WTC11 (cell line): ENCODE data around the gene PTPRCAP.

ENCODE experiments used
- CREB1 ChIP-seq: sonication (generic); formaldehyde crosslinking; IDR thresholded peaks from 2 replicates; pipeline ENCODE4 v1.8.0; 2023; ENCODE audit warnings: mild to moderate bottlenecking, missing genetic modification reagents
- CTCF ChIP-seq: fragments of 200-600 bp; IDR thresholded peaks from 2 replicates; pipeline ENCODE4 v1.8.0; 2022; ENCODE audit warnings: antibody characterized with exemption
- E2F1 ChIP-seq: sonication (generic); formaldehyde crosslinking; IDR thresholded peaks from 2 replicates; pipeline ENCODE4 v1.8.0; 2022; ENCODE audit warnings: mild to moderate bottlenecking, missing genetic modification reagents
- FOXP1 ChIP-seq: sonication (generic); formaldehyde crosslinking; IDR thresholded peaks from 2 replicates; pipeline ENCODE4 v1.8.0; 2022; ENCODE audit warnings: missing genetic modification reagents, mild to moderate bottlenecking, moderate library complexity, borderline replicate concordance
- JUN ChIP-seq: sonication (generic); formaldehyde crosslinking; IDR thresholded peaks from 2 replicates; pipeline ENCODE4 v1.8.0; 2023; ENCODE audit warnings: mild to moderate bottlenecking, missing genetic modification reagents
- NFYB ChIP-seq: sonication (generic); formaldehyde crosslinking; conservative IDR thresholded peaks from 2 replicates; pipeline ENCODE4 v1.8.0; 2022; ENCODE audit warnings: low read depth, missing genetic modification reagents
- SMAD3 ChIP-seq: sonication (generic); formaldehyde crosslinking; IDR thresholded peaks from 2 replicates; pipeline ENCODE4 v1.8.0; 2022; ENCODE audit warnings: missing genetic modification reagents, mild to moderate bottlenecking, borderline replicate concordance
- ZBTB21 ChIP-seq: sonication (generic); formaldehyde crosslinking; IDR thresholded peaks from 2 replicates; pipeline ENCODE4 v1.8.1; 2023; ENCODE audit warnings: mild to moderate bottlenecking, missing genetic modification reagents, borderline replicate concordance
- TF ChIP-seq, protein P1 (sequence below): sonication (generic); formaldehyde crosslinking; IDR thresholded peaks from 2 replicates; pipeline ENCODE4 v1.8.1; 2023; ENCODE audit warnings: mild to moderate bottlenecking, missing genetic modification reagents, borderline replicate concordance
- TF ChIP-seq, protein P2 (sequence below): sonication (generic); formaldehyde crosslinking; IDR thresholded peaks from 2 replicates; pipeline ENCODE4 v1.8.1; 2023; ENCODE audit warnings: mild to moderate bottlenecking, missing genetic modification reagents, moderate library complexity

GRCh38 chr11:67441098-67441563, 3.6 kb upstream of the PTPRCAP start:
- TF ChIP-seq, protein P1, sequence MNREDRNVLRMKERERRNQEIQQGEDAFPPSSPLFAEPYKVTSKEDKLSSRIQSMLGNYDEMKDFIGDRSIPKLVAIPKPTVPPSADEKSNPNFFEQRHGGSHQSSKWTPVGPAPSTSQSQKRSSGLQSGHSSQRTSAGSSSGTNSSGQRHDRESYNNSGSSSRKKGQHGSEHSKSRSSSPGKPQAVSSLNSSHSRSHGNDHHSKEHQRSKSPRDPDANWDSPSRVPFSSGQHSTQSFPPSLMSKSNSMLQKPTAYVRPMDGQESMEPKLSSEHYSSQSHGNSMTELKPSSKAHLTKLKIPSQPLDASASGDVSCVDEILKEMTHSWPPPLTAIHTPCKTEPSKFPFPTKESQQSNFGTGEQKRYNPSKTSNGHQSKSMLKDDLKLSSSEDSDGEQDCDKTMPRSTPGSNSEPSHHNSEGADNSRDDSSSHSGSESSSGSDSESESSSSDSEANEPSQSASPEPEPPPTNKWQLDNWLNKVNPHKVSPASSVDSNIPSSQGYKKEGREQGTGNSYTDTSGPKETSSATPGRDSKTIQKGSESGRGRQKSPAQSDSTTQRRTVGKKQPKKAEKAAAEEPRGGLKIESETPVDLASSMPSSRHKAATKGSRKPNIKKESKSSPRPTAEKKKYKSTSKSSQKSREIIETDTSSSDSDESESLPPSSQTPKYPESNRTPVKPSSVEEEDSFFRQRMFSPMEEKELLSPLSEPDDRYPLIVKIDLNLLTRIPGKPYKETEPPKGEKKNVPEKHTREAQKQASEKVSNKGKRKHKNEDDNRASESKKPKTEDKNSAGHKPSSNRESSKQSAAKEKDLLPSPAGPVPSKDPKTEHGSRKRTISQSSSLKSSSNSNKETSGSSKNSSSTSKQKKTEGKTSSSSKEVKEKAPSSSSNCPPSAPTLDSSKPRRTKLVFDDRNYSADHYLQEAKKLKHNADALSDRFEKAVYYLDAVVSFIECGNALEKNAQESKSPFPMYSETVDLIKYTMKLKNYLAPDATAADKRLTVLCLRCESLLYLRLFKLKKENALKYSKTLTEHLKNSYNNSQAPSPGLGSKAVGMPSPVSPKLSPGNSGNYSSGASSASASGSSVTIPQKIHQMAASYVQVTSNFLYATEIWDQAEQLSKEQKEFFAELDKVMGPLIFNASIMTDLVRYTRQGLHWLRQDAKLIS (CRISPR knock-in tag), result no peak
- no peak for TF ChIP-seq E2F1 (CRISPR knock-in tag)
- no peak for TF ChIP-seq CTCF
- no peak for TF ChIP-seq SMAD3
- 0 out of 2 replicates have a peak, but pooled peaks have one; percentile 39 for TF ChIP-seq FOXP1 (CRISPR knock-in tag)
- no peak for TF ChIP-seq CREB1 (CRISPR knock-in tag)
- no peak for TF ChIP-seq ZBTB21 (CRISPR knock-in tag)
- no peak for TF ChIP-seq JUN
- TF ChIP-seq, protein P2, sequence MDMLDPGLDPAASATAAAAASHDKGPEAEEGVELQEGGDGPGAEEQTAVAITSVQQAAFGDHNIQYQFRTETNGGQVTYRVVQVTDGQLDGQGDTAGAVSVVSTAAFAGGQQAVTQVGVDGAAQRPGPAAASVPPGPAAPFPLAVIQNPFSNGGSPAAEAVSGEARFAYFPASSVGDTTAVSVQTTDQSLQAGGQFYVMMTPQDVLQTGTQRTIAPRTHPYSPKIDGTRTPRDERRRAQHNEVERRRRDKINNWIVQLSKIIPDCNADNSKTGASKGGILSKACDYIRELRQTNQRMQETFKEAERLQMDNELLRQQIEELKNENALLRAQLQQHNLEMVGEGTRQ (CRISPR knock-in tag), result no peak
- TF ChIP-seq NFYB (CRISPR knock-in tag), result no peak
